Breast epithelium (tissue), 4 donors: ENCODE results near the gene AFAP1. TPM values are rescaled to one million over a fixed set of nuclear protein-coding genes. Genes with fewer than 3 reads are reported as not detected.

Experiments used
- DNase-seq, 2 donors: peaks; one replicate each; pipeline ENCODE4 v3.0.0-alpha.2; 2019; ENCODE audit warnings: low spot score in 2 of 2
- H3K27ac ChIP-seq, 2 donors: fragments of 200-600 bp; sonication (generic) in 1 of 2; one replicate each; pipeline ENCODE4 v1.5.1; 2016 to 2019; ENCODE audit warnings: mild to moderate bottlenecking in 1 of 2
- H3K27me3 ChIP-seq, 2 donors: fragments of 200-600 bp; sonication (generic) in 1 of 2; one replicate each; pipeline versions ENCODE4 v1.5.1 to v1.6.0; 2017 to 2019; ENCODE audit warnings: control low read depth in 1 of 2, mild to moderate bottlenecking in 1 of 2
- H3K36me3 ChIP-seq: fragments of 200-600 bp; one replicate; pipeline ENCODE4 v1.5.1; 2019
- H3K4me1 ChIP-seq, 2 donors: fragments of 200-600 bp; sonication (generic); one replicate each; pipeline ENCODE4 v1.5.1; 2016 to 2019; ENCODE audit warnings: control low read depth in 1 of 2
- H3K4me3 ChIP-seq, 3 donors: fragments of 200-600 bp; sonication (generic); 1 replicate in 2 of 3; 2 replicates in 1 of 3; pipeline ENCODE4 v1.5.1; 2016 to 2019; ENCODE audit warnings: mild to moderate bottlenecking in 3 of 3, moderate library complexity in 2 of 3
- H3K9me3 ChIP-seq, 2 donors: fragments of 200-600 bp; sonication (generic) in 1 of 2; one replicate each; pipeline ENCODE4 v1.5.1; 2016 to 2019; ENCODE audit warnings: control low read depth in 1 of 2
- POLR2A ChIP-seq: fragments of 450-650 bp; IDR thresholded peaks from one replicate; pipeline ENCODE4 v1.6.1; 2016; ENCODE audit warnings: antibody characterized with exemption, mild to moderate bottlenecking, moderate library complexity
- POLR2AphosphoS5 ChIP-seq, 3 donors: sonication (generic); formaldehyde crosslinking; IDR thresholded peaks; one replicate each; pipeline ENCODE4 v1.6.1; 2017; ENCODE audit warnings: antibody characterized with exemption in 3 of 3
- intact Hi-C: fragments of 100-400 bp; cut with DNase I; formaldehyde crosslinking; loops from one replicate; pipeline ENCODE4 v1.15.1; 2023; ENCODE audit warnings: low total_unique reads
- total RNA-seq, 3 donors: library from RNA; depleted of rRNA; stranded (reverse); fragments of >200 nt; gene quantifications; one replicate each; pipeline ENCODE4 v1.1.0, GENCODE V29; 2016
- TF ChIP-seq, protein P1 (sequence below), 3 donors: fragments of 450-650 bp; IDR thresholded peaks; one replicate each; pipeline ENCODE4 v1.5.1; 2016 to 2017; ENCODE audit warnings: antibody characterized with exemption in 3 of 3, mild to moderate bottlenecking in 3 of 3, moderate library complexity in 3 of 3

The AFAP1 gene
- total RNA-seq, 3 donors from 2014 or later, result 14.5 to 21.6 (median 16.6) TPM

GRCh38 chr4:7868436-7868775, 71.3 kb downstream of the AFAP1 start:
- no peak overlapping the region for H3K27ac ChIP-seq
- peaks cover 0 to 5% of the 10 kb centered on the region in 2 donors for H3K4me1 ChIP-seq
- no peaks in the 10 kb centered on the region for H3K27me3 ChIP-seq
- no peak for DNase-seq
- no peaks in the 10 kb centered on the region for H3K9me3 ChIP-seq
- no peak overlapping the region for H3K4me3 ChIP-seq
- no peaks in the 10 kb centered on the region for H3K36me3 ChIP-seq
- intact Hi-C loops, result no loop called here
- TF ChIP-seq, protein P1, sequence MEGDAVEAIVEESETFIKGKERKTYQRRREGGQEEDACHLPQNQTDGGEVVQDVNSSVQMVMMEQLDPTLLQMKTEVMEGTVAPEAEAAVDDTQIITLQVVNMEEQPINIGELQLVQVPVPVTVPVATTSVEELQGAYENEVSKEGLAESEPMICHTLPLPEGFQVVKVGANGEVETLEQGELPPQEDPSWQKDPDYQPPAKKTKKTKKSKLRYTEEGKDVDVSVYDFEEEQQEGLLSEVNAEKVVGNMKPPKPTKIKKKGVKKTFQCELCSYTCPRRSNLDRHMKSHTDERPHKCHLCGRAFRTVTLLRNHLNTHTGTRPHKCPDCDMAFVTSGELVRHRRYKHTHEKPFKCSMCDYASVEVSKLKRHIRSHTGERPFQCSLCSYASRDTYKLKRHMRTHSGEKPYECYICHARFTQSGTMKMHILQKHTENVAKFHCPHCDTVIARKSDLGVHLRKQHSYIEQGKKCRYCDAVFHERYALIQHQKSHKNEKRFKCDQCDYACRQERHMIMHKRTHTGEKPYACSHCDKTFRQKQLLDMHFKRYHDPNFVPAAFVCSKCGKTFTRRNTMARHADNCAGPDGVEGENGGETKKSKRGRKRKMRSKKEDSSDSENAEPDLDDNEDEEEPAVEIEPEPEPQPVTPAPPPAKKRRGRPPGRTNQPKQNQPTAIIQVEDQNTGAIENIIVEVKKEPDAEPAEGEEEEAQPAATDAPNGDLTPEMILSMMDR (IDR thresholded peaks at IDR 0.05), result no peak
- TF ChIP-seq POLR2A (no peak), POLR2AphosphoS5 (IDR thresholded peaks at IDR 0.05) (no peak)

GRCh38 chr4:7867701-7868435, 71.8 kb downstream of the AFAP1 start:
- DNase-seq, result no peak
- H3K4me3 ChIP-seq, result no peak overlapping the region
- no peak for TF ChIP-seq POLR2A
- TF ChIP-seq, protein P1 (IDR thresholded peaks at IDR 0.05), result no peak
- no peak for TF ChIP-seq POLR2AphosphoS5 (IDR thresholded peaks at IDR 0.05)
- H3K27ac ChIP-seq, result no peak overlapping the region
- no peaks in the 10 kb centered on the region for H3K9me3 ChIP-seq
- no peaks in the 10 kb centered on the region for H3K27me3 ChIP-seq
- H3K36me3 ChIP-seq, result no peaks in the 10 kb centered on the region
- H3K4me1 ChIP-seq, result peaks cover 0 to 5% of the 10 kb centered on the region in 2 donors
- intact Hi-C loops, result no loop called here

DNA sequence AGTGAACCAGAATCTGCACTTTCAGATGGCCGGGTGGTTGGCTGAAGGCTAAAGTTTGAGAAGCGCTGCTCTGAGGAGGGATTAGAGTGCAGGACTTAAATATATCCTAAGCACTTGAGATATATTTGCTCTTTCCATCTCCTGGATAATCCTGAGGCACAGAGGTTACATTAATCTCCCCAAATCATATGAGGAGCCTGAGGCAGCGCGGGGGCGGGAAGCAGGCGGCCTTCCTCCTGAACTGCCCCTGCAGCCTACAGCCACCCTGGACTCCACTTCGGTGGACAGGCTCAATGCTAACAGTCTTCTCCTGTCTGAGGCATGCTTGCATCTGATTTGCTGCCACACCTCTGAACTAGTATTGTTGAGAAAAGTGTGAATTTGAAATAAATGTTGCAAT, 72.5 kb downstream of the AFAP1 start:
- Histone ChIP-seq H3K27ac (no peak overlapping the region), H3K4me3 (no peak overlapping the region), H3K9me3 (no peaks in the 10 kb centered on the region), H3K27me3 (no peaks in the 10 kb centered on the region), H3K36me3 (no peaks in the 10 kb centered on the region), H3K4me1 (peaks cover 0 to 5% of the 10 kb centered on the region in 2 donors)
- intact Hi-C loops, result no loop called here
- DNase-seq, result no peak
- TF ChIP-seq POLR2AphosphoS5 (IDR thresholded peaks at IDR 0.05) (no peak), POLR2A (no peak)
- TF ChIP-seq, protein P1 (IDR thresholded peaks at IDR 0.05), result no peak

DNA sequence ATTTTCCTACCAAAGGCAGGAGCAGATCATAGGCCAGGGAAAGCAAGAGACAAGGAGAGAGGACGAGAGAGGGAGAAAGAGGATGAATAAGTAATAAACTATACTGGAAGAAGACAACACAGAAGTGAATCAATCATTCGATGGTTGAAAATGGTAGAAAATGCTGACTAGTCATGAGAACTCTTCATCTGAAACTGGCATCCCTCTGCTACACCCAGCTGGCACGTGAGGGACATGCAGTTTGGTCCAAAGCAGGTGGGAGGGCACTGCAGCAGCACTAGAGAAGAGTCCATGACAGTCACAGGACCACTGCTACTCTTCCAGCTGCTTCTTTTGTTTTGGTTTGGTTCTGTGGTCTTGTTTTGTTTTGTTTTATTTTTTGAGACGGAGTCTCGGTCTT, 74.1 kb downstream of the AFAP1 start:
- Histone ChIP-seq H3K4me1 (no peaks in the 10 kb centered on the region), H3K27ac (no peak overlapping the region), H3K27me3 (no peaks in the 10 kb centered on the region), H3K9me3 (no peaks in the 10 kb centered on the region), H3K4me3 (no peak overlapping the region), H3K36me3 (no peaks in the 10 kb centered on the region)
- TF ChIP-seq, protein P1 (IDR thresholded peaks at IDR 0.05), result no peak
- TF ChIP-seq POLR2A (no peak), POLR2AphosphoS5 (IDR thresholded peaks at IDR 0.05) (no peak)
- intact Hi-C loops, result no loop called here
- DNase-seq, result no peak

DNA sequence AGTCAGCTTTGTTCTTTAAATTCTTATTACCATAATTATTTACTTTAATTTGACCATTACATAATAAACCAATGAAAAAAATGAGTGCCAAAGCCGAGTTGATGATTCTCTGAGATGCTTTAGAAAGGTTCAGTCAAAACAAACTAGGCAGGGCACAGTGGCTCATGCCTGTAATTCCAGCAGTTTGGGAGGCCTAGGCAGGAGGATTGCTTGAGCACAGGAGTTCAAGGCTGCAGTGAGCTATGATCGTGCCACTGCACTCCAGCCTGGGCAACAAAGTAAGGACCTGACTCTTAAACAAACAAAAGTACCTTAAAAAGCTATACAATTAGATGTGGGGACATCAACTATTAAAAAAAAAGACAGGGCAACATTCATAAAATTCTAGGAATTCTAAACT, 75.0 kb downstream of the AFAP1 start:
- intact Hi-C loops, result no loop called here
- no peaks in the 10 kb centered on the region for H3K36me3 ChIP-seq
- no peak for DNase-seq
- no peaks in the 10 kb centered on the region for H3K4me1 ChIP-seq
- TF ChIP-seq POLR2AphosphoS5 (IDR thresholded peaks at IDR 0.05) (no peak), POLR2A (no peak)
- TF ChIP-seq, protein P1 (IDR thresholded peaks at IDR 0.05), result no peak
- H3K9me3 ChIP-seq, result no peaks in the 10 kb centered on the region
- H3K27ac ChIP-seq, result no peak overlapping the region
- H3K4me3 ChIP-seq, result no peak overlapping the region
- H3K27me3 ChIP-seq, result no peaks in the 10 kb centered on the region
